ENCODE results near the gene AOC3.
"Not testable (repeated sequence)": the region's sequence is repeated elsewhere in the genome, so short reads cannot be mapped to it uniquely, and the experiment has no call there.

Gene AOC3

DNA sequence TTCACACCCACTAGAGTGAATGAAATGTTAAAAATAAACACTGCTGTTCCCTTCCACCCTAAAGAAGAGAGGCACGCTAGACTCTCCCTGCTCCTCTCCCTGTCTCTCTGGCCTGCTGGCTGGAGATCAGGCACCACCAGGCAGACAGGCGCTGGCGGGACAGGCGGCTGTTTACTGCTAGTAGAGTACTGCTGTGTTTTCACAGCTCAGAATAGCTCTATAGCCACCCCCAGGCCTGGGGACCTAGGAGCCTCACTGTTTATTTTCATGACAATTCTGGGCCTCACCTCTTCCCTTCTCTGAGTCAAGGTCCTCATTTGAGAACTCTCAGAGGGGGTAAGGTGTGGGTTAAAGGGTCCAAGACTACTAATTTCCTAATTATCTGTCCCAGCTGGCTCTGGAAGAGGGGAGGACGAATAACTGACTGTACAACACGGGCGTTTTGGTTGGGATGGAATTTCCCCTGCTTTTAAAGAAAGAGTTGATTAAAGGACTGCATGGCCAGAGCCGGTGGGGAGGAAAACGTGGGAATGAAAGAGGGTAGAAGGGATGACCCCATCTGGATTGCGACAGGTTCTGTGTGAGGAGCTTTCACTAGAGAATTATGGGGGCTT, 40.6 kb downstream of the AOC3 start:
- DNase-seq (ENCODE audit: low read depth in 2 of 3, low spot score in 2 of 3) = no peak

DNA sequence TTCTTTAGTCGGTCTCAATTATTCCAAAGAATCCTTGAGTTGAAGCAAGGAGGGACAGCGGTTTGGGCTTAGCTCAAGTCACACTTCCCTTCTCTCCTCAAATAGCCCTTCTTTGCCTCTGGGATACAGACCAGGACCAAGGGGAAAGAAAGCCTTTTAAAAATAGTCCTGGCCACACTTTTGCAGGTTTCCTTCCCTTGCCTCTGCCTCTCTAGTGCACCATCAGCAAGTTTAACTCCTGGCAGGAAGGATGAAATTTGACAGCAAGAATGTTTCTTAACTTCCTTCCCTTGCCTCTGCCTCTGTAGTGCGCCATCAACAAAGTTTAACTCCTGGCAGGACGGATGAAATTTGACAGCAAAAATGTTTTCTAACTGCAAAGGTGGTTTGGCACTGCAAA, 42.4 kb downstream of the AOC3 start:
- DNase-seq (ENCODE audit: low read depth in 2 of 3, low spot score in 2 of 3) = no peak

DNA sequence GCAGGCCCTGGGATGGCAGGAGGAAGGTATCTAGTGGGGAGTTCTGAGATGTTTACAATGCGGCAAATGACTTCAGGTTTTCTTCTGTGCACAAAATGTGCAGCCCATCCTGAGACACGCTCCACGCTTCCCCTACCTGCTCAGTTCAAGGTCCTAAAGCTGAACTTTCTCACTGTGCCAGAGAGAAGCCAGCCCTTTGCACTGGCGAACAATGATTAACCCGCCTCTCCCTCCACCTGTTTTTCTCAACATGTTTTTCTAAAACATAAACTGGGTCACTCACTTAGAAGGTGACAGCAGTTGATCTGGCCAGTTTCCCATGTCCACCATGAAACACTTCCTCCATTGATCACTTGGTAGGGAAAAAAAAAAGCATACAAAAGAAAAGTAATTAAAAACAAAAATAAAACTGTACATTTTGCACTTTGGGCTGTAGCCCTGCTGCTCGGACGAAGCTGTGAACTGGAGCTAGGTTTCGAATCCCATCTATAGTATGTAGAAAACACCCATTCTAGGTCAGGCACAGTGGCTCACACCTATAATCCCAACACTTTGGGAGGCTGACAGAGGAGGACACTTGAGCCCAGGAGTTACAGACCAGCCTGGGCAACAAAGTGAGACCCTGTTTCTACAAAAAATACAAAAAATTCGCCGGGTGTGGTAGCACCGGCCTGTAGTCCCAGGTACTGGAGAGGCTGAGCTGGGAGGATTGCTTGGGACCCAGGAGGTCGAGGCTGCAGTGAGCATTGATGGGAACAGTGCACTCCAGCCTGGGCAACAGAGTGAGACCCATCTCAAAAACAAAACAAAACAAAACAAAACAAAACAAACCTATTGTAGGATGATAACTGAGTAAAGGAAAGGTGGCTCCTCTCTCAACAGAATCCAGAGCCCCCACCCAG, 43.5 kb downstream of the AOC3 start:
- DNase-seq (ENCODE audit: low read depth in 2 of 3, low spot score in 2 of 3) = no peak

DNA sequence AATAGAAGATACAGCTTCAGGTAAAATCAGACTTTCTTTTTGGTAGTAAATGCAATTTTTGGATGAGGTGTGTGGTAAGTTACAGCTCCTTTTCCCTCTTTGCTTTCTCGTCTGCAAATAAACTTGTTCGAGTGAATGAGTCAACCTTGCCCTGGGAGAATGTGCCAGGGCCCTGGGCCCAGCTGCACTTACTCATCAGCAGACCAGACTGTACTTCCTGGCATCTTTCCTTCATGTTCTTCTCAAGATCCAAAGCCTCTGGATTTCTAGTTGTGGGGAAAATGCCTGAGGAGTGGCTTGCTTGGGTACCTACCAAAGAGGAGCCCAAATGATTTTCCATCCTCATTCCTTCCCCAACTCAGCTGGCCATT, 44.2 kb downstream of the AOC3 start:
- DNase-seq (ENCODE audit: low read depth in 2 of 3, low spot score in 2 of 3) = no peak

DNA sequence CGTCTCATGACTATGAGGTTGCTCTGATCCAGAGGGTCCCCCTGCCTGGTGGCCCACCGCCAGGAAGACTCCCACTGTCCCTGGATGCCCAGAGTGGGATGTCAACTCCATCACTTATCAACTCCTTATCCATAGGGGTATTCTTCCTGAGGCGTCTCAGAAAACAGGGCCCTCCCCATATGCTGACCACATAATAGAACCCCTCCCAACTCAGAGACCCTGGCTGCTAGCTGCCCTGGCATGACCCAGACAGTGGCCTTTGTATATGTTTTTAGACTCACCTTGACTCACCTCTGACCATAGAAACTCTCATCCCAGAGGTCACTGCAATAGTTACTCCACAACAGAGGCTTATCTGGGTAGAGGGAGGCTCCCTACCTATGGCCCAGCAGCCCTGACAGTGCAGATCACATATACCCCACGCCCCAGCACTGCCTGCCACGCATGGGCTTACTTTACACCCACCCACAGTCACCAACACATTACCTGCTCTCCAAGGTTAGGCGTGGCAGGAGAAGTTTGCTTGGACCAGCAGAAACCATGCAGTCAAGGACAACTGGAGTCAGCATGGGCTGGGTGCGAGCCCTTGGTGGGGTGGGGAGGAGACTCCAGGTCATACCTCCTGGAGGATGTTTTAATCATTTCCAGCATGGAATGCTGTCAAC, 47.3 kb downstream of the AOC3 start:
- no peak for DNase-seq (ENCODE audit: low read depth in 2 of 3, low spot score in 2 of 3)

DNA sequence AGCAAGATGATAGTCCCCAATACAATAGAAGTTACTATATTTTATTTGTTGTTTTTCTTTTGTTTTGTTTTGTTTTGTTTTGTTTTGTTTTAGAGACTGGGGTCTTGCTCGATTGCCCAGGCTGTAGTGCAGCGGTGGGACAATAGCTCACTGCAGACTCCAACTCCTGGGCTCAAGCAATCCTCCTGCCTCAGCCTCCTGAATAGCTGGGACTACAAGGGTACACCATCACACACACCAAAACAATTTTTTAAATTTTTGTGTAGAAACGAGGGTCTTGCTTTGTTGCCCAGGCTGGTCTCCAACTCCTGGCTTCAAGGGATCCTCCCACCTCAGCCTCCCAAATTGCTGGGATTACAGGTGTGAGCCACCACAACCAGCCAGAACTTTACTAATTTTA, 49.0 kb downstream of the AOC3 start:
- DNase-seq (ENCODE audit: low read depth in 2 of 3, low spot score in 2 of 3) = not testable (repeated sequence)

DNA sequence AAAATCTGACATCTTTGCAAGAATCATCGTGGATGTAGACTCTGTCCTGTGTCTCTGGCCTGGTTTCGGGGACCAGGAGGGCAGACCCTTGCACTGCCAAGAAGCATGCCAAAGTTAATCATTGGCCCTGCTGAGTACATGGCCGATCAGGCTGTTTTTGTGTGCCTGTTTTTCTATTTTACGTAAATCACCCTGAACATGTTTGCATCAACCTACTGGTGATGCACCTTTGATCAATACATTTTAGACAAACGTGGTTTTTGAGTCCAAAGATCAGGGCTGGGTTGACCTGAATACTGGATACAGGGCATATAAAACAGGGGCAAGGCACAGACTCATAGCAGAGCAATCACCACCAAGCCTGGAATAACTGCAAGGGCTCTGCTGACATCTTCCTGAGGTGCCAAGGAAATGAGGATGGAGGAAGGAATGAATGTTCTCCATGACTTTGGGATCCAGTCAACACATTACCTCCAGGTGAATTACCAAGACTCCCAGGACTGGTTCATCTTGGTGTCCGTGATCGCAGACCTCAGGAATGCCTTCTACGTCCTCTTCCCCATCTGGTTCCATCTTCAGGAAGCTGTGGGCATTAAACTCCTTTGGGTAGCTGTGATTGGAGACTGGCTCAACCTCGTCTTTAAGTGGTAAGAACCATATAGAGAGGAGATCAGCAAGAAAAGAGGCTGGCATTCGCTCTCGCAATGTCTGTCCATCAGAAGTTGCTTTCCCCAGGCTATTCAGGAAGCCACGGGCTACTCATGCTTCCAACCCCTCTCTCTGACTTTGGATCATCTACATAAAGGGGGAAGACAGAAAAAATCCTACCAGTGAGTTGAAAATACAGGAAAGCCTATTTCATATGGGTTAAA, 49.7 kb downstream of the AOC3 start, which contains the start of gene G6PC1:
TSS of gene G6PC1 (plus strand) at position 340 of the 872 bp plus-strand sequence. CDS start at position 418, 78 bp downstream.
- DNase-seq (ENCODE audit: low read depth in 2 of 3, low spot score in 2 of 3) = no peak

DNA sequence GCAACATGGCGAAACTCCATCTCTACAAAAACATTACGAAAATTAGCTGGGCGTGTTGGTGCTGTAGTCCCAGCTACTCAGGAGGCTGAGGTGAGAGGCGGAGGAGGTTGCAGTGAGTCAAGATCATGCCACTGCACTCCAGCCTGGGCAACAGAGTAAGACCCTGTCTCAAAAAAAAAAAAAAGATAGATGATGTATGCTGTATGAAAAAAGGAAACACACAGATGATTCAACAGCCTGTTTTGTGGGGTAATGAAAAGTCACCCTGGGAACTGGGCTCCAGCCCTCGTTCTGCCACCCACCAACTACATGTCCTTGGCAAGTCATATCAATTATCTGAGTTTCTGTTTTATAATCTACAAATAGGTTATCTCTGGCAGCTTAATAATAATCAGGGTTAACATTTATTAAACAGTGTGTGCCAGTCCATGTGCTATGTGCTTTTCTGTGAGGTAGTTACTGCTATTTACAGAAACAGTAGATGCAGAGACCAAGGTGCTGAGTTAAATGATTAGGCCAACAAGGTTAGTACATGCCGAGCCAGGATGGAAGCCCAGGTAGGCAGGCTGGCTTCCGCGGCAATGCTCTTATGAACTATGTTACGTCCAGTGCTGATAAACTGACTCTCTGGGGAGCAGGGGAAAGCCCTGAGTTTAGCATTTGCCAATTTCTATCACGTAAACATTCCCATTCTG, 50.7 kb downstream of the AOC3 start:
- DNase-seq (ENCODE audit: low read depth in 2 of 3, low spot score in 2 of 3) = no peak

DNA sequence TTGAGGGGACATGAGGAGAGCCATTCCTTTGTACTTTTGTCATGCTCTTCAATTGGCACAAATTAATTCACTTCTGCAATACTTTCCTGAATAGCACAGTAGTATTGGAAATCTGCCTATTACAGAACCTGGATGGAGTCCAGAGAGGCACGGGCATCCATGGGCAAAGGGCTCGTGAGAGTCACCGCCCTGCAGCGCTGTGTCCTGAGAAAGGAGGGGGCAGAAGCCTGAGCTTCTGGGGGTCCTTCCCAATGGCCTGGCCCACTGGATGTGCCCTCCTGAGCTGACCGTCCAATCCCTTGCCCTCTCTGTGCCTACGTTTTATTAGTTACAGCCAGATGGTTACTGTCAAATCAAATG, 53.1 kb downstream of the AOC3 start:
- no peak for DNase-seq (ENCODE audit: low read depth in 2 of 3, low spot score in 2 of 3)

DNA sequence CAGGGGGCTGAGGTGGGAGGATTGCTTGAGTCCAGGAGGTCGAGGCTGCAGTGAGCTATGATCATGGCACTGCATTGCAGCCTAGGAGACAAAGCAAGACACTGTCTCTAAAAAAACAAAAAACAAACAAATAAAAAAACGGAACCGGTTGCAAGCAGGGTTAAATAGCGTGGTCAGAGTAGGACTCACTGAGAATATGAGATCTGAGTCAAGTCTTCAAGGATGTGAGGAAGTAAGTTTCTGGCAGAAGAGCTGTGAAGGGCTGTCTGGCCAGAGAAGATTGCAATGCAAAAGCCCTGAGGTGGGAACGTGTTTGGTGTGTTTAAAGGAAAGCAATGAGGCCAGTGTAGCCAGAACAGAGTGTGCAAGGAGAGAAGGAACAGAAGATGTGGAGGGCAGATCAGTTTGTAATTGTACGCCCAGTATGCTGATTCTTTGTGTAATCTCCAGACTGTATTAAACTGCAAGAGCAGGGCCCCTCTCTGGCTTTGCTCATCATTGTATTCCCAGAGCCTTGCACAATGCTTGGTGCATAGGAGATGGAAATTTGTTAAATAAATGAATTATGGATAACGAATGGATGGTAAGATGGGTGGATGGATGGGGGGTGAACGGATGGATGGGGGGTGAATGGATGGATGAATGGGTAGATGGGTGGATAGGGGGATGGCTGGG, 55.9 kb downstream of the AOC3 start:
- no peak for DNase-seq (ENCODE audit: low read depth in 2 of 3, low spot score in 2 of 3)
